HFFc6 (cell line): Measurements from ENCODE around the gene RNF181. TPM values are rescaled to one million over a fixed set of nuclear protein-coding genes. Genes with fewer than 3 reads are reported as not detected.

Experiments
- DNase-seq: peaks from one replicate; pipeline ENCODE4 v3.0.0-alpha.2; 2018
- H3K27ac Mint-ChIP-seq: 2 replicates; pipeline ENCODE4 v1.8.0; 2020; ENCODE audit warnings: mild to moderate bottlenecking, mixed read lengths
- H3K27me3 Mint-ChIP-seq: 2 replicates; pipeline ENCODE4 v1.8.0; 2021; ENCODE audit warnings: mild to moderate bottlenecking, moderate library complexity, mixed read lengths; ENCODE audit not compliant: insufficient read depth
- H3K36me3 Mint-ChIP-seq: 2 replicates; pipeline ENCODE4 v1.8.0; 2021; ENCODE audit warnings: low read depth, mixed read lengths
- H3K4me1 Mint-ChIP-seq: 2 replicates; pipeline ENCODE4 v1.8.0; 2020; ENCODE audit warnings: low read depth, mixed read lengths
- H3K4me3 Mint-ChIP-seq: 2 replicates; pipeline ENCODE4 v1.8.0; 2020; ENCODE audit warnings: mild to moderate bottlenecking, moderate library complexity, mixed read lengths
- H3K9me3 Mint-ChIP-seq: 2 replicates; pipeline ENCODE4 v1.8.0; 2020; ENCODE audit warnings: mild to moderate bottlenecking, mixed read lengths
- total RNA-seq, 6 experiments: library from RNA; stranded (reverse); fragmentation: NEBNext Ultra II Directional; extraction: Animal tissue kit (Norgen Biotek cat#: 25700); gene quantifications; 2 replicates in 1 of 6; 3 replicates in 5 of 6; pipeline ENCODE4 v1.2.3, GENCODE V29; 2021
- TF ChIP-seq, protein P1 (sequence below): fragments of 200-600 bp; sonication (generic); IDR thresholded peaks from 2 replicates; pipeline ENCODE4 v1.5.0; 2021; ENCODE audit warnings: antibody characterized with exemption, mild to moderate bottlenecking

RNF181 gene
- total RNA-seq, 6 experiments from 2014 or later: 121 to 160 (median 146) TPM

DNA sequence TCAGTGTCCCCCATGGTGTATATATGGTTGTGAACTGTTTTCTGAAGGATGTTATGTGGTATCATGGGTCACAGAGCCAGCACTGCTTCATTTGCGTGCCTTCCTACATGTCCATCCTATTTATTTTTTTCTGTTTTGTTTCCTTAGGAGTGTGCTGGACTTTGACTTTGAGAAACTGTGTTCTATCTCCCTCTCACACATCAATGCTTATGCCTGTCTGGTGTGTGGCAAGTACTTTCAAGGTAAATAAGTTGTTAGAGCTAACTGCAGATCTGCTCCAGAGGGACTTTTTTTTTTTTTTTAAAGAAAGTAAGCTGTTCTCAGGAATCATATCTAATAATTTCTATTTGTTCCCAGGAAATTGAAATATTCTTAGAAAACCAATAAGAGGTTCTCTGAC, 25.8 kb downstream of the RNF181 start:
- Mint-ChIP-seq H3K4me3 (no peak overlapping the region), H3K4me1 (peaks cover 13% of the 10 kb centered on the region), H3K27me3 (no peaks in the 10 kb centered on the region), H3K27ac (no peak overlapping the region), H3K9me3 (no peaks in the 10 kb centered on the region), H3K36me3 (peaks cover 40% of the 10 kb centered on the region)
- TF ChIP-seq, protein P1, sequence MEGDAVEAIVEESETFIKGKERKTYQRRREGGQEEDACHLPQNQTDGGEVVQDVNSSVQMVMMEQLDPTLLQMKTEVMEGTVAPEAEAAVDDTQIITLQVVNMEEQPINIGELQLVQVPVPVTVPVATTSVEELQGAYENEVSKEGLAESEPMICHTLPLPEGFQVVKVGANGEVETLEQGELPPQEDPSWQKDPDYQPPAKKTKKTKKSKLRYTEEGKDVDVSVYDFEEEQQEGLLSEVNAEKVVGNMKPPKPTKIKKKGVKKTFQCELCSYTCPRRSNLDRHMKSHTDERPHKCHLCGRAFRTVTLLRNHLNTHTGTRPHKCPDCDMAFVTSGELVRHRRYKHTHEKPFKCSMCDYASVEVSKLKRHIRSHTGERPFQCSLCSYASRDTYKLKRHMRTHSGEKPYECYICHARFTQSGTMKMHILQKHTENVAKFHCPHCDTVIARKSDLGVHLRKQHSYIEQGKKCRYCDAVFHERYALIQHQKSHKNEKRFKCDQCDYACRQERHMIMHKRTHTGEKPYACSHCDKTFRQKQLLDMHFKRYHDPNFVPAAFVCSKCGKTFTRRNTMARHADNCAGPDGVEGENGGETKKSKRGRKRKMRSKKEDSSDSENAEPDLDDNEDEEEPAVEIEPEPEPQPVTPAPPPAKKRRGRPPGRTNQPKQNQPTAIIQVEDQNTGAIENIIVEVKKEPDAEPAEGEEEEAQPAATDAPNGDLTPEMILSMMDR: no peak
- no peak for DNase-seq

DNA sequence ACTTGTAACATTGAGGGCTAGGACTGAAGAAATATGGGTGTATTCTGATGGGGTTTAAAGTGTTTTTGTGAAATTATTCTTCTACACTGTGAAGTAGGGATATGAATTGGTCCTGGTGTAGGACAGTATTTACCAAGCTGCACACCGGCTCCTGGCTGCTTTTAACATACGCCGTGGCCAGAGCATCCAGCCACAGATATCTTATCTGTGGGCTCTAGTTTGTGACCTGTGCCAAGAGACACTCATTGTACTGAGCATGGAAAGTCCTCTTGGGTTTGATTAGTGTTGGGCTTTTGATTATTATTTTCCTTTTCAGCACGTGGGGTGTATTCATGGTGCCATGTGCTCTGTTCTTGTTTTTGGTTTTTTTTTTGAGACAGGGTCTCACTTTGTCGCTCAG, 28.4 kb downstream of the RNF181 start:
- TF ChIP-seq, protein P1: no peak
- no peak overlapping the region for H3K27ac Mint-ChIP-seq
- H3K36me3 Mint-ChIP-seq: peaks cover 40% of the 10 kb centered on the region
- no peak overlapping the region for H3K4me3 Mint-ChIP-seq
- H3K27me3 Mint-ChIP-seq: no peaks in the 10 kb centered on the region
- H3K9me3 Mint-ChIP-seq: no peaks in the 10 kb centered on the region
- no peak for DNase-seq
- H3K4me1 Mint-ChIP-seq: peaks cover 3% of the 10 kb centered on the region; the same call in 1 of the 2 replicates

DNA sequence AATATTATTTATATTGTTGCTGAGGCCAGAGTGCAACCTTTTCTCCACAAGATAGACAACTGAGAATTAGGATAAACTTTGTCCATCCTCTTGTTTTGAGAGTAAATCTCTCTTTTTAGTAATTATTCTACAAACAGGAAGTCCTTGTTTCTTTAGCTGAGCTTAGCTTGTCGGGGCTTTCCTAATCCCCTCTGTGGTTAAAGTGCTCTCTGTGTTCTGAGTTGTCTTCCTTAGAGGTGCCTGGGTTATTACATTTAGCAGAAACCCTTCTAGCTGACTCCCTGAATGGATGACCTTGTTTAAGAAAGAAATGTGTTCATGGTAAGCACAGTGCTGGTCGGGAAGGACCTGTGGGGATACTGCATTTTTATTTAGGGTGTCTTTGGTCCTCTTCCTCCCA, 33.1 kb downstream of the RNF181 start:
- Mint-ChIP-seq H3K27me3 (no peaks in the 10 kb centered on the region), H3K4me3 (no peak overlapping the region), H3K9me3 (no peaks in the 10 kb centered on the region), H3K4me1 (no peaks in the 10 kb centered on the region), H3K27ac (no peak overlapping the region), H3K36me3 (peaks cover 35% of the 10 kb centered on the region)
- TF ChIP-seq, protein P1: no peak
- DNase-seq: no peak

DNA sequence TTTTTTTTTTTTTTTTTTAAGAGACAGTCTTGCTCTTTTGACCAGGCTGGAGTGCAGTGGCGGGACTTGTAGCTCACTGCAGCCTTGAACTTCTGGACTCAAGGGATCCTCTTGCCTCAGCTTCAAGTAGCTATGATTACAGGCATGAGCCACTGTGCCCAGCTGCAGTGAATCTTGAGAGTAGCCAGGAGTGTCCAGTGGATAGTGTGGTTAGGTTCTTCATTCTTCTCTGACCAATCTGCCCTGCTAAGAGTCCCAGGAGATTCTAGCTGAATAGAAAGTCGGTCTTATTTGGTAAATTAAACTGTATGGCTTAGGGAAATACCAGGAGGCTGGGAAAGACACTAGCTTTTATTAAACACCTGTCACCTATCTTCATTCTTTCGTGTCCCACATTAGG, 35.8 kb downstream of the RNF181 start:
- TF ChIP-seq, protein P1: no peak
- peaks cover 22% of the 10 kb centered on the region for H3K36me3 Mint-ChIP-seq
- H3K9me3 Mint-ChIP-seq: no peaks in the 10 kb centered on the region
- no peak for DNase-seq
- H3K4me1 Mint-ChIP-seq: peaks cover 18% of the 10 kb centered on the region
- H3K4me3 Mint-ChIP-seq: no peak overlapping the region
- no peak overlapping the region for H3K27ac Mint-ChIP-seq
- H3K27me3 Mint-ChIP-seq: no peaks in the 10 kb centered on the region

DNA sequence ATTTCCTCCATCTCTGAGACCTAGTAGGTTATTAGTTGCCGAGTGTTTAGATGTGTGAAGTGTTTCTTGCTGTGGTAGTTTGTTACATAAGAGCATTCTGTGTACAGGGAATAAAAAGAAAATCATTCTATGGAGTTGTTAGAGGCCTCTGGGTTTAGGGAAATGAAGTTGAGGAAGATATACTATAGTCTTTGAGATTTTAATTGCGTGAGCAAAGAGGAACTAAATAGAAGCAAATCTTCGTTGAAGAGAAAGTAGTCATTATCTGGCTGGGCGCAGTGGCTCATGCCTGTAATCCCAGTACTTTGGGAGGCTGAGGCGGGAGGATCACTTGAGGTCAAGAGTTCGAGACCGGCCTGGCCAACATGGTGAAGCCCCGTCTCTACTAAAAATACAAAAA, 39.5 kb downstream of the RNF181 start:
- H3K4me1 Mint-ChIP-seq: peaks cover 24% of the 10 kb centered on the region
- H3K36me3 Mint-ChIP-seq: peaks cover 19% of the 10 kb centered on the region
- H3K27ac Mint-ChIP-seq: peak overlapping the region; percentile 45
- H3K9me3 Mint-ChIP-seq: no peaks in the 10 kb centered on the region
- H3K27me3 Mint-ChIP-seq: no peaks in the 10 kb centered on the region
- no peak for DNase-seq
- TF ChIP-seq, protein P1: no peak
- H3K4me3 Mint-ChIP-seq: no peak overlapping the region

DNA sequence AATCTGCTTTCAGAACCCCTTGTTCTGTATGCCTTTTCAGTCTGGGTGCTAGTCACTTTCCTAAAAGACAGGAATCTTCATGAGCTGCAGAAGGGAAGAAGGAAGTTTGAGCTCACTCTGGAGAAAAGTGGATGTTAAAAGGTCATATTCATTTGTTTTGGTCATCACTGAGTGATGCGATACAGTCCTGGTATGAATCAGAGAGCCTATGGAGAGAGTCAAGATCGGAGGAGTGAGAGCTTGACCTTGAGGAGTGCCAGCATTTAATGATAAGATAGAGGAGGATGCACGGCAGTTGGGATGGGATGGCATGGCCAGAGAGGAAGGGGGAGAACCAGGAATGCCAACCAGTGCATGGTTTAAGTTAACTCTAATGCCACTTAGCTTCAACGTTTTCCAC, 40.1 kb downstream of the RNF181 start:
- H3K27ac Mint-ChIP-seq: peak overlapping the region; percentile 51
- H3K9me3 Mint-ChIP-seq: no peaks in the 10 kb centered on the region
- TF ChIP-seq, protein P1: no peak
- DNase-seq: peak; percentile 17
- H3K4me1 Mint-ChIP-seq: peaks cover 24% of the 10 kb centered on the region
- H3K36me3 Mint-ChIP-seq: peaks cover 16% of the 10 kb centered on the region
- H3K27me3 Mint-ChIP-seq: no peaks in the 10 kb centered on the region
- H3K4me3 Mint-ChIP-seq: no peak overlapping the region
